HFFc6 (cell line): Measurements from ENCODE around the gene PRDX1. TPM values are rescaled to one million over a fixed set of nuclear protein-coding genes. Genes with fewer than 3 reads are reported as not detected.
"Not testable (repeated sequence)": the region's sequence is repeated elsewhere in the genome, so short reads cannot be mapped to it uniquely, and the experiment has no call there.

Experiments
- DNase-seq: peaks from one replicate; pipeline ENCODE4 v3.0.0-alpha.2; 2018
- H3K27ac Mint-ChIP-seq: 2 replicates; pipeline ENCODE4 v1.8.0; 2020; ENCODE audit warnings: mild to moderate bottlenecking, mixed read lengths
- H3K27me3 Mint-ChIP-seq: 2 replicates; pipeline ENCODE4 v1.8.0; 2021; ENCODE audit warnings: mild to moderate bottlenecking, moderate library complexity, mixed read lengths; ENCODE audit not compliant: insufficient read depth
- H3K36me3 Mint-ChIP-seq: 2 replicates; pipeline ENCODE4 v1.8.0; 2021; ENCODE audit warnings: low read depth, mixed read lengths
- H3K4me1 Mint-ChIP-seq: 2 replicates; pipeline ENCODE4 v1.8.0; 2020; ENCODE audit warnings: low read depth, mixed read lengths
- H3K4me3 Mint-ChIP-seq: 2 replicates; pipeline ENCODE4 v1.8.0; 2020; ENCODE audit warnings: mild to moderate bottlenecking, moderate library complexity, mixed read lengths
- H3K9me3 Mint-ChIP-seq: 2 replicates; pipeline ENCODE4 v1.8.0; 2020; ENCODE audit warnings: mild to moderate bottlenecking, mixed read lengths
- CTCF ChIP-seq: fragments of 200-600 bp; sonication (generic); IDR thresholded peaks from 2 replicates; pipeline ENCODE4 v1.5.0; 2021; ENCODE audit warnings: antibody characterized with exemption, mild to moderate bottlenecking
- total RNA-seq, 6 experiments: library from RNA; stranded (reverse); fragmentation: NEBNext Ultra II Directional; extraction: Animal tissue kit (Norgen Biotek cat#: 25700); gene quantifications; 2 replicates in 1 of 6; 3 replicates in 5 of 6; pipeline ENCODE4 v1.2.3, GENCODE V29; 2021

PRDX1 gene
- total RNA-seq, 6 experiments from 2014 or later = 798 to 1,123 (median 999) TPM

DNA sequence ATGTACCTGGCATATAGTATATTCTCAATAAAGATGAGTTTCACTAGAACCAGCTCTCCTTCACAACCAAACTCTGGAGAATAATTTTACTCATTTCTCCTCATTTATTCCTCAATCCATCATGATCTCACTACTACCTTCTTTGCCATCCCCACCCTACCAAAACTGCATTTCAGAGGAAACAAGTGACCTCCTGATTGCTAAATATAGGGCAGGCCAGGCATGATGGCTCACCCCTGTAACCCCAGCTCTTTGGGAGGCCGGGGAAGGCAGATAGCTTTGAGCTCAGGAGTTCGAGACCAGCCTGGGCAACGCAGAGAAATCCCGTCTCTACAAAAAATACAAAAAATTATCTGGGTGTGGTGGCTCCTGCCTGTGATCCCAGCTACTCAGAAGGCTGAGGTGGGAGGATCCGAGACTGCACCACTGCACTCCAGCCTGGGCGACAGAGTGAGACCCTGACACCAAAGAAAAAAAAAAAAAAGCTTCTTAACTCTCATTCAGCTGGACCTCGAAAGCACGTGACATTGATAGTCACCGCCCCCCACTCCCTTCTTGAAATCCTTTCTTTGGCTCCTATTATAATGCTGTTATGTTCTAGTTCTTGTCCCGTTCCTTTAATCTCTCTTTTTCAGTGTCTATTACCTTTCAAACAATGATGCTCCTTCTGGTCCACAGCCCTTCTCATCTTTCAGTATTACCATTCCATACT, 32.9 kb downstream of the PRDX1 start:
- no peak for TF ChIP-seq CTCF
- Mint-ChIP-seq H3K4me1 (no peaks in the 10 kb centered on the region), H3K27me3 (no peaks in the 10 kb centered on the region), H3K4me3 (no peak overlapping the region), H3K9me3 (no peaks in the 10 kb centered on the region), H3K36me3 (no peaks in the 10 kb centered on the region), H3K27ac (no peak overlapping the region)
- DNase-seq = no peak

- H3K4me1 Mint-ChIP-seq = no peaks in the 10 kb centered on the region
- no peak for TF ChIP-seq CTCF
- DNase-seq = no peak
- no peak overlapping the region for H3K4me3 Mint-ChIP-seq
- no peaks in the 10 kb centered on the region for H3K9me3 Mint-ChIP-seq
- no peak overlapping the region for H3K27ac Mint-ChIP-seq
- H3K27me3 Mint-ChIP-seq = no peaks in the 10 kb centered on the region
- no peaks in the 10 kb centered on the region for H3K36me3 Mint-ChIP-seq
Measured at GRCh38 chr1:45485949-45486348, 35.7 kb downstream of the PRDX1 start.

DNA sequence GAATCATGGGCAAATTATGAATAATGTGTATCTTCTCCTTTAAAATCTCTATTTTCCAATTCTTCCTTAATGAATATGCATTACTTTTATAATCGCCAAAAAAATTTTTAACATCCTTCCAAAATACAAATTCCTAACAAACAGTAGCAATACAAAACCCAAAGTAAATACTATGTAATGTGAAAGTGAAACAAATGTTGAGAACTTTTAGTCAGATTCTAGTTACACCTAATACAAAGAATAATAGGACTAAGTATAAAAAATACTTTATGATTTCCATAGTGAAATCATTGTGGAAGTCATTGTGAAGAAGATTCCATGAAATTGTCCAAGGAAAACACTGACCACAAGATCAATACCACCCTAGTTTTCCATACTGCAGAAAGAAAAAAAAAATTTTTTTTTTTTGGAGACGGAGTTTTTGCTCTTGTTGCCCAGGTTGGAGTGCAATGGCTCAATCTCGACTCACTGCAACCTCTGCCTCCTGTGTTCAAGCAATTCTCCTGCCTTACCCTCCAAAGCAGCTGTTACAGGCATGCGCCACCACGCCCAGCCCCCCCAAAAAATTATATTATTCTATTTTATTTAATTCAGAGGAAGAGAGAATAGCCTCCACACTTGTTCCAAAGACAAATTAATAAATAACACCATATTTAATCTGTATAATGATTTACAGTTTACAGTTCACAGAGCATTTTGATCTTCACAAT, 42.5 kb downstream of the PRDX1 start:
- Mint-ChIP-seq H3K9me3 (no peaks in the 10 kb centered on the region), H3K27ac (no peak overlapping the region), H3K36me3 (no peaks in the 10 kb centered on the region), H3K4me1 (no peaks in the 10 kb centered on the region; the same call in 1 of the 2 replicates), H3K27me3 (no peaks in the 10 kb centered on the region; the same call in 1 of the 2 replicates), H3K4me3 (no peak overlapping the region)
- DNase-seq = no peak
- no peak for TF ChIP-seq CTCF

- Mint-ChIP-seq H3K9me3 (no peaks in the 10 kb centered on the region), H3K27me3 (no peaks in the 10 kb centered on the region; the same call in 1 of the 2 replicates), H3K4me1 (no peaks in the 10 kb centered on the region; the same call in 1 of the 2 replicates), H3K36me3 (no peaks in the 10 kb centered on the region), H3K4me3 (no peak overlapping the region), H3K27ac (no peak overlapping the region)
- no peak for TF ChIP-seq CTCF
- no peak for DNase-seq
Measured at GRCh38 chr1:45478121-45478814, 43.4 kb downstream of the PRDX1 start.

GRCh38 chr1:45477646-45478045, 44.0 kb downstream of the PRDX1 start:
- no peak for DNase-seq
- H3K4me1 Mint-ChIP-seq = no peaks in the 10 kb centered on the region; the same call in 1 of the 2 replicates
- no peak for TF ChIP-seq CTCF
- no peak overlapping the region for H3K4me3 Mint-ChIP-seq
- no peaks in the 10 kb centered on the region for H3K9me3 Mint-ChIP-seq
- H3K36me3 Mint-ChIP-seq = no peaks in the 10 kb centered on the region
- no peaks in the 10 kb centered on the region; the same call in 1 of the 2 replicates for H3K27me3 Mint-ChIP-seq
- H3K27ac Mint-ChIP-seq = no peak overlapping the region

- H3K4me3 Mint-ChIP-seq, DNase-seq, H3K9me3 Mint-ChIP-seq, H3K27ac Mint-ChIP-seq, H3K4me1 Mint-ChIP-seq, H3K27me3 Mint-ChIP-seq, H3K36me3 Mint-ChIP-seq: not testable (repeated sequence)
Measured at GRCh38 chr1:45474194-45474593, 47.5 kb downstream of the PRDX1 start.
